Progenitor cell of endocrine pancreas (in vitro differentiated cells): ENCODE measurements around the gene TMCC2. TPM values are rescaled to one million over a fixed set of nuclear protein-coding genes. Genes with fewer than 3 reads are reported as not detected.

ENCODE experiments used
- DNase-seq: peaks from one replicate; pipeline ENCODE4 v3.0.0; 2021; ENCODE audit warnings: low spot score; ENCODE audit not compliant: unreplicated experiment
- H3K27ac Mint-ChIP-seq: 2 replicates; pipeline ENCODE4 v1.8.0; 2021; ENCODE audit warnings: mild to moderate bottlenecking, moderate library complexity, mixed read lengths
- H3K27me3 Mint-ChIP-seq: 2 replicates; pipeline ENCODE4 v1.8.0; 2021; ENCODE audit warnings: mixed read lengths
- H3K36me3 Mint-ChIP-seq: 2 replicates; pipeline ENCODE4 v1.8.0; 2022; ENCODE audit warnings: mixed read lengths; ENCODE audit not compliant: insufficient read depth
- H3K4me1 Mint-ChIP-seq: 2 replicates; pipeline ENCODE4 v1.8.0; 2021; ENCODE audit warnings: low read depth, mixed read lengths
- H3K4me3 Mint-ChIP-seq: 2 replicates; pipeline ENCODE4 v1.8.0; 2021; ENCODE audit warnings: low read depth, mild to moderate bottlenecking, moderate library complexity, mixed read lengths
- H3K9me3 Mint-ChIP-seq: 2 replicates; pipeline ENCODE4 v1.8.0; 2021; ENCODE audit warnings: low read depth, mixed read lengths
- total RNA-seq: library from RNA; stranded (reverse); gene quantifications from 2 replicates; pipeline ENCODE4 v1.2.1, GENCODE V29; 2021
- TF ChIP-seq, protein P1 (sequence below): fragments of 200-600 bp; sonication (generic); IDR thresholded peaks from one replicate; pipeline ENCODE4 v1.5.0; 2021; ENCODE audit warnings: antibody characterized with exemption, mild to moderate bottlenecking; ENCODE audit not compliant: unreplicated experiment

The TMCC2 gene
- total RNA-seq, 1 donor from 2014 or later = 4.6 TPM

DNA sequence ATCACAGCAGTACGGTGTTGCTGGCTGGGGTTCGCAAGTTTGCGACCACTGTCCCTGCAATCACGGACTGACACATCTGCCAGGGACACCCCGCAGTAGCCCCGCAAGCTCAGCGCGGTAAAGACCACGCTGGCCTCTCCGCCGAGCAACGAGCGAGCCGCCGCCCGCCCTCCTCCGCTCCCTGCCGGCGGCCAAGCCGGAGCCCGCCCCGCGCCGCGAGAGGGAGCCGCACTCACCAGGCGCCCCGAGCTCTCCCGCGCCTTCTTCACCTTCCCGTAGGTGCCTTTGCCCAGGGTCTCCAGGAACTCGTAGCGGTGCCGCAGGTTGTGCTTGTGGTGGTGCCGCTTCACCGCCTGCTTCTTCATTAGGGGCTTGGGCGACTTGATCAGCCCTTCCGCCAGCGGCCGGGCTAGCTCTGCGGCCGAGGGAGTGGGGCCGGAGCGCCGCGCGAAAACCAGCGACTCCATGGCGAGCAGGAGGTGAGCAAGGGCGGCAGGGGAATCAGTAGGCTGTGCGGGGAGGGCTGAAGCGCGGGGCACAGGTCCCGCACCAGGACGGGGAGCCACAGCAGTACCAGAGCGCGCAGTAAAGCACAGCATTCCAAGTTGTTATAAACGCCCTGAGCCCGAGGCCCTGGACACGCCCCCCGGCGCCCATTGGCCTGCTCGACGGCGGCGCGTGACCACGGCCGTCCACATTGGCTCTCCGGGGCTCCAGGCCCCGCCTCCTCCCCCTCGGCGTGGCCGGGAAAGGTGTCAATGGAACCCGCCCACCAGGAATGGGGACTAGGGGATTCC is 93.6 kb downstream of the TMCC2 start, which contains the start of gene NUAK2:
TSS of gene NUAK2 (minus strand) at position 584 of the 797 bp plus-strand sequence. CDS start at position 467, 117 bp downstream.
- H3K9me3 Mint-ChIP-seq = no peaks in the 10 kb centered on the region
- peak within 1 kb of the TSS; percentile 96 for H3K27ac Mint-ChIP-seq
- peak; percentile 87 for DNase-seq
- H3K4me3 Mint-ChIP-seq = peak within 1 kb of the TSS; percentile 94
- peaks cover 16% of the 10 kb centered on the region for H3K27me3 Mint-ChIP-seq
- H3K36me3 Mint-ChIP-seq = no peaks in the 10 kb centered on the region
- TF ChIP-seq, protein P1, sequence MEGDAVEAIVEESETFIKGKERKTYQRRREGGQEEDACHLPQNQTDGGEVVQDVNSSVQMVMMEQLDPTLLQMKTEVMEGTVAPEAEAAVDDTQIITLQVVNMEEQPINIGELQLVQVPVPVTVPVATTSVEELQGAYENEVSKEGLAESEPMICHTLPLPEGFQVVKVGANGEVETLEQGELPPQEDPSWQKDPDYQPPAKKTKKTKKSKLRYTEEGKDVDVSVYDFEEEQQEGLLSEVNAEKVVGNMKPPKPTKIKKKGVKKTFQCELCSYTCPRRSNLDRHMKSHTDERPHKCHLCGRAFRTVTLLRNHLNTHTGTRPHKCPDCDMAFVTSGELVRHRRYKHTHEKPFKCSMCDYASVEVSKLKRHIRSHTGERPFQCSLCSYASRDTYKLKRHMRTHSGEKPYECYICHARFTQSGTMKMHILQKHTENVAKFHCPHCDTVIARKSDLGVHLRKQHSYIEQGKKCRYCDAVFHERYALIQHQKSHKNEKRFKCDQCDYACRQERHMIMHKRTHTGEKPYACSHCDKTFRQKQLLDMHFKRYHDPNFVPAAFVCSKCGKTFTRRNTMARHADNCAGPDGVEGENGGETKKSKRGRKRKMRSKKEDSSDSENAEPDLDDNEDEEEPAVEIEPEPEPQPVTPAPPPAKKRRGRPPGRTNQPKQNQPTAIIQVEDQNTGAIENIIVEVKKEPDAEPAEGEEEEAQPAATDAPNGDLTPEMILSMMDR = peak; percentile 47
- H3K4me1 Mint-ChIP-seq = peaks cover 36% of the 10 kb centered on the region

DNA sequence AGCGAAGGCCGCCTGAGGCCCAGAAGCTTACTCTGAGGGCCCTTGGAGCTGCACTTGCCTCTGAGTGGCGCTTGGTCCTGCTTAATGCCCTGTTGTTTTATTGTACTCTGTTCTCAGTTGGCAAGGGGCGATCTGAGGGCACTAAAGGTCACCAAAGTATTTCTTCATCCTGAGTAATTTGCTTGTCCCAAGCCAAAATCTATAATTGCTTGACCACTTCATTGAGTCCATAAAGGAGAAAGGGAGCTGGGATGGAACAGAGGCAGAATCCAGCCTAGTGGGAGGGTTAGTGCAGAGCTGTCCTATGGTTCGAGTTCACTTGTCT is 94.2 kb downstream of the TMCC2 start:
- Mint-ChIP-seq H3K36me3 (no peaks in the 10 kb centered on the region), H3K27ac (no peak overlapping the region), H3K4me3 (peak overlapping the region; percentile 40), H3K27me3 (peaks cover 21% of the 10 kb centered on the region), H3K4me1 (peaks cover 35% of the 10 kb centered on the region), H3K9me3 (no peaks in the 10 kb centered on the region)
- TF ChIP-seq, protein P1 = no peak
- DNase-seq = no peak

Other genes with a start within 250 kb of the TMCC2 start
- gene CNTN2, start 184.7 kb upstream of the TMCC2 start, total RNA-seq = not detected in 2 replicates
- gene TMEM81, start 143.5 kb upstream of the TMCC2 start, total RNA-seq = 4.8 and 5.1 TPM in 2 replicates
- 19.6 and 20.9 TPM in 2 replicates for gene RBBP5, start 106.0 kb upstream of the TMCC2 start, total RNA-seq
- 10.4 and 11.0 TPM in 2 replicates for gene DSTYK, start 16.2 kb upstream of the TMCC2 start, total RNA-seq
- 4.5 and 5.6 TPM in 2 replicates for gene NUAK2, start 93.8 kb downstream of the TMCC2 start, total RNA-seq
- 0.18 and 0.36 TPM in 2 replicates for gene KLHDC8A, start 129.0 kb downstream of the TMCC2 start, total RNA-seq
- 13.9 and 15.2 TPM in 2 replicates for gene LEMD1, start 194.1 kb downstream of the TMCC2 start, total RNA-seq
- gene BLACAT1, start 228.1 kb downstream of the TMCC2 start, total RNA-seq = 6.3 and 6.7 TPM in 2 replicates